Cardiac fibroblast (primary cell): ENCODE results near the gene ZNF780A.

Source experiments
- DNase-seq, 2 donors: peaks; one replicate each; pipeline versions ENCODE4 v3.0.0 to v3.0.0-alpha.2; 2010; ENCODE audit warnings: low read depth in 2 of 2
- H3K4me3 ChIP-seq, 2 donors: replicated peaks in 1 of 2; 1 replicate in 1 of 2; 2 replicates in 1 of 2; pipeline ENCODE4 v1.5.1; 2011; ENCODE audit warnings: low read depth in 2 of 2, low read length in 2 of 2, mild to moderate bottlenecking in 2 of 2, moderate library complexity in 1 of 2
- TF ChIP-seq, protein P1 (sequence below): IDR thresholded peaks from one replicate; pipeline ENCODE4 v1.5.1; 2011; ENCODE audit warnings: low read depth, mild to moderate bottlenecking, low read length, inconsistent platforms

ZNF780A gene

DNA sequence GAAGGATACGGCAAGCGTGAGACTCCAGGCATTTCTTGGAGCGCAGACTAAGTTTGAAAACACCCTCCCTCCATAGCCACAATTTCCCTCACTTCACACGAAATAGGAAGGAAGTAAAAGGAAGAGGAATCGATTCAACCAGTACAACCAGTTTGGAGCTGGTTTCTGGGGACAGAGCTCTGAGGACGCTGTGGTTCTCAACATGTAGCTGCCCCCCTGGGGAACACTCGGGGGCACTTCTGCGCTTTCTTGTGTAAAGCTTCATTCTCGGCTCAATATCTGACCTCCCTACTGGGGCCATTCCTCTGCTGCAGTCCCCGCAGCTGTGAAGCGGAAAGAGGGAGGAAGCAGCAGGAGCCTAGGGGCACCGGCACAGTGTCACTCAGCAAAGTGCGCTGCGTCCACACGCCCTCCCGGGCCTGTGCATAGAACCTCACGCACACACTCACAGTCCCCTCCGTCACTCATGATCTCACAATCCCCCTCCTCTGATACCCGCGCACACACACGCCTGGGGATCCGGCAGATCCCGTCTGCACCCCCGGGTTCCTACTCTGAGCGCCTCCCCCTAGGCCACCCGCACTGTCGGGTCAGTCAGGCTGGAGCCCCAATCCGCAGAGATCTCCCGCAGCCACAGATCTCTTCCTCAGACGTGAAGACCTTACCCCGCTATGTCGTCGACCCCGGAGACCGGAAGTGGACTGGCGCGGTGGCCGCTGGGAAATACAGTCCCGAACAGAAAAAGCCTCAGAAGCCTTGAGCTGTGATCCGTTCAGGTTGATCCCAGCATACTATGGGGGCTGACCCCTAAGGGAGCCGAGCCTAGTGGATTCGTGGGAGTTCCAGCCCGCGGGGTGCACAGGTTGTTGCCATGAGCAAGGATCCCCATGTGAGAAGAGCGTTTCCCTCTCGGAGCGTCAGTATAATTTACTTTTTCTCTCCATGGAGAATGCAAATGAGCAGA is at the start of gene ZNF780A:
Gene ZNF780A (minus strand): TSS at position 703 of the 964 bp plus-strand sequence. CDS start 6,190 bp downstream, outside the sequence.
- peak; percentile 60 to 70 for DNase-seq
- peak within 1 kb of the TSS; percentile 90 to 93 for H3K4me3 ChIP-seq
- TF ChIP-seq, protein P1, sequence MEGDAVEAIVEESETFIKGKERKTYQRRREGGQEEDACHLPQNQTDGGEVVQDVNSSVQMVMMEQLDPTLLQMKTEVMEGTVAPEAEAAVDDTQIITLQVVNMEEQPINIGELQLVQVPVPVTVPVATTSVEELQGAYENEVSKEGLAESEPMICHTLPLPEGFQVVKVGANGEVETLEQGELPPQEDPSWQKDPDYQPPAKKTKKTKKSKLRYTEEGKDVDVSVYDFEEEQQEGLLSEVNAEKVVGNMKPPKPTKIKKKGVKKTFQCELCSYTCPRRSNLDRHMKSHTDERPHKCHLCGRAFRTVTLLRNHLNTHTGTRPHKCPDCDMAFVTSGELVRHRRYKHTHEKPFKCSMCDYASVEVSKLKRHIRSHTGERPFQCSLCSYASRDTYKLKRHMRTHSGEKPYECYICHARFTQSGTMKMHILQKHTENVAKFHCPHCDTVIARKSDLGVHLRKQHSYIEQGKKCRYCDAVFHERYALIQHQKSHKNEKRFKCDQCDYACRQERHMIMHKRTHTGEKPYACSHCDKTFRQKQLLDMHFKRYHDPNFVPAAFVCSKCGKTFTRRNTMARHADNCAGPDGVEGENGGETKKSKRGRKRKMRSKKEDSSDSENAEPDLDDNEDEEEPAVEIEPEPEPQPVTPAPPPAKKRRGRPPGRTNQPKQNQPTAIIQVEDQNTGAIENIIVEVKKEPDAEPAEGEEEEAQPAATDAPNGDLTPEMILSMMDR, result no peak

GRCh38 chr19:40139533-40140287 is 49.0 kb upstream of the ZNF780A start:
- DNase-seq, result peak; percentile 71 to 72
- H3K4me3 ChIP-seq, result no peak overlapping the region
- TF ChIP-seq, protein P1, result peak; percentile 63

DNA sequence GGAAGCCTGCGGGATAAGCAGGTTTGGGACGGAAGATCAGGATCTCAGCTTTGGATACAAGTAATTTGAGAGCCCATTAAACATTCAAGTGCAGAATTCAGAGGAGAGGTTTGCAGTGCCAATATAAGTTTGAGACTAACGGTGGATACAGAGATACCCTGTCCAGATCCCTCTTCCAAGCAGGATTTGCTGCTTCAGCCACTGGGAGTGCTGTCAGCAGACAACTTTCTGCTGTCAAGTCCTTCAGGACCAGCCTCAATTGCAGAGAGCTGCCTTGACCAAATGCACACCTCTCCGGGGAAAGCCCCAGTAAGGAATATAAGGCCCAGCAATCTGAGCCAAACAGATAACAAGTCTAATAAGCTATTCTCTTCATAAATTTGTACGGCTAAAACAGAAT is 46.1 kb upstream of the ZNF780A start:
- TF ChIP-seq, protein P1, result no peak
- no peak for DNase-seq

DNA sequence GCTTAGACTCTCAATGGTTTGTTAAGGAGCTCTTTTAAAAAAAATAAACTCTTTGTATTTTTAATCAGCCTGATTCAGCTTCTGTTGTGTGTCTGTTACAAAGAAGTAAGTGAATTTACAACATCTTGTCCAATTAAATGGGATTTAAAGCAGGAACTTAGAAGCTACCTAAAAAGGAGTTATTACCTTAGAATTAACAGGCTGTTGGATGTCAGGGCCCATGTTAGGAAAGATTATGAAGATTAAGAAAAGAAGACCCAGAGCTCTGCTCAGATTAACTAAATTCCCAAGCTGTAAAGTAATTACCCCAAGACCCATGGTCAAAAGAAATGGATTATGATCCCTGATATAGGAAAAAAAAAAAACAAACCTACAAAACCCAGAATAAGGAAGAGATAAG is 44.1 kb upstream of the ZNF780A start:
- DNase-seq, result no peak

More for the DNA sequence above, 46.1 kb upstream of the ZNF780A start:
- no peak overlapping the region for H3K4me3 ChIP-seq

DNA sequence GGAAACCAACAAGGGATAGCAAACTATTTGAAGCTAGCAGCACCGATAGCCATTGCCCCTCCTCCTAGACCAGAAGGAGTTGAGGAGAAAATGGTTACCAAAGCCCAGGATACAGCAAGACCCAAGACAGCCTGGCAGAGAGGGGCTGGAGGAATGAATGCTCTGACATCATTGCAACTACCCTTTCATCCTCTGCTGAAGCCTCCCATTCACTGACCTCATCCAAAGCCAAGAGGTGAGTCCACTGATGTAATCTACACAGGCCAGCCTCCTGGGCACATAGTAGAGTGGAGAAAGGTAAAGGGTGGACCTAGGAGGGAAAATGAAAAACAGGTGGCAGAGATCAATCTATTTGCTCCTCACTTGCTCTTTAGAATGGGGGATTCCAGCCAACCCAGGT is 42.7 kb upstream of the ZNF780A start:
- TF ChIP-seq, protein P1, result no peak
- DNase-seq, result no peak
- H3K4me3 ChIP-seq, result no peak overlapping the region

More for the DNA sequence above, 44.1 kb upstream of the ZNF780A start:
- no peak overlapping the region for H3K4me3 ChIP-seq
- TF ChIP-seq, protein P1, result no peak

DNA sequence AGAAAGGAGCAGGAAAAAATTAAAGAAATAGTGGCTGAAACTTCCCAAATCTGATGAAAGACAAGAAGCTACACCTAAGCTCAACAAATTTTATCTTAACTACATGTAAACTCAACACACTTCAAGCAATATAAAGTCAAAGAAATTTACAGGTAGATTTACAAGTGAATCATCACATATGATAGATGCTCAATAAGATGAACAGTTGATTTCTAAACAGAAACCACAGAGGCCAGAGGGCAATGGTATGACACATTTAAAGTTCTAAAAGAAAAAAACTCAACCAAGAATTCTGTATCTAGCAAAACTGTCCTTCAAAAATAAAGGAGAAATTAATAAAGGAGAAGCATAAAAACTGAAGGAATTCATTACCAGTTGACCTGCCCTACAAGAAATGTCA is 39.3 kb upstream of the ZNF780A start:
- TF ChIP-seq, protein P1, result no peak
- H3K4me3 ChIP-seq, result no peak overlapping the region
- no peak for DNase-seq
